SH-SY5Y (cell line): Measurements from ENCODE around the gene DAPK1.

Experiments used
- GATA2 ChIP-seq: IDR thresholded peaks from 2 replicates; pipeline ENCODE4 v1.6.1; 2011; ENCODE audit warnings: mild to moderate bottlenecking, low read depth, low read length
- GATA3 ChIP-seq: IDR thresholded peaks from 2 replicates; pipeline ENCODE4 v1.6.1; 2011; ENCODE audit warnings: low read depth, mild to moderate bottlenecking, low read length, moderate library complexity

GRCh38 chr9:87534957-87535356 lies 37.3 kb downstream of the DAPK1 start:
- no peak for TF ChIP-seq GATA3
- TF ChIP-seq GATA2 = no peak
